Activated B cell treated with CpG ODN at 0.5 μM for 24 hours (primary cell): ENCODE measurements around the gene EVI5. TPM values are rescaled to one million over a fixed set of nuclear protein-coding genes. Genes with fewer than 3 reads are reported as not detected.

Experiments
- ATAC-seq: fragments of 200-7000 bp; cut with Tn5 transposase; one replicate; pipeline ENCODE4 v1.10.0; 2021; ENCODE audit warnings: low read depth, mild to moderate bottlenecking, moderate library complexity
- CTCF ChIA-PET: fragments of 350-600 bp; sonication (Branson Sonifier 250); formaldehyde crosslinking; loops from one replicate; lab custom pipeline; 2021; ENCODE audit warnings: antibody characterized with exemption; lab: Charles Lee
- POLR2A ChIA-PET: fragments of 350-600 bp; sonication (Branson Sonifier 250); formaldehyde crosslinking; loops from one replicate; lab custom pipeline; 2021; ENCODE audit warnings: antibody characterized with exemption; lab: Charles Lee
- DNase-seq: peaks from one replicate; pipeline ENCODE4 v3.0.0; 2022
- H3K27ac Mint-ChIP-seq: one replicate; pipeline ENCODE4 v1.8.0; 2020; ENCODE audit warnings: mixed read lengths
- H3K27me3 Mint-ChIP-seq: one replicate; pipeline ENCODE4 v1.8.0; 2021; ENCODE audit warnings: mixed read lengths
- H3K36me3 Mint-ChIP-seq: one replicate; pipeline ENCODE4 v1.8.0; 2021; ENCODE audit warnings: low read depth, mixed read lengths
- H3K4me1 Mint-ChIP-seq: one replicate; pipeline ENCODE4 v1.8.0; 2021; ENCODE audit warnings: mixed read lengths
- H3K4me3 Mint-ChIP-seq: one replicate; pipeline ENCODE4 v1.8.0; 2020; ENCODE audit warnings: mild to moderate bottlenecking, mixed read lengths
- H3K9me3 Mint-ChIP-seq: one replicate; pipeline ENCODE4 v1.8.0; 2020; ENCODE audit warnings: mixed read lengths
- CTCF ChIP-seq: fragments of 200-600 bp; IDR thresholded peaks from one replicate; pipeline ENCODE4 v1.8.0; 2022; ENCODE audit warnings: antibody characterized with exemption, mild to moderate bottlenecking
- intact Hi-C: fragments of 100-400 bp; cut with micrococcal nuclease; formaldehyde crosslinking; loops from one replicate; pipeline ENCODE4 v1.15.1; 2024
- total RNA-seq: library from RNA; stranded (reverse); gene quantifications from 2 replicates; pipeline ENCODE4 v1.2.3, GENCODE V29; 2022

Gene EVI5
- total RNA-seq, 1 donor from 2014 or later: 27.4 TPM

DNA sequence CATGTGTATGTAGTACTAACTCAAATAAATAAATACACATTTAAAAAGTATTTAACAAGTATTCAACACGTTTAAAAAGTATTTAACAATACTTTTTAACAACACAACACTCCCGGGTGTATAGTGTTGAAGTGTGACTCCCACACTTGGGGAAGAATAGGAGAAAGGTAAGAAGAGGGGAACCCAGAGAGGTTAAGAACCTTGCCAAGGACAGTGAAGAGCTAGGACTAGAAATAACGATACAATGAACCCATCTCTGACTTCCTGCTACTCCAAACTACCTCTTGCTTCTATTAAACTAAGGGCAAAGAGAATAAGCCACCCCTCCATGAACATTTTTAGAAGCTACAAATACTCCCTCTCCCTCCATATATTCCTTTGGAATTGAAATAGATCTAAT is 296.5 kb downstream of the EVI5 start:
- Mint-ChIP-seq H3K27me3 (peaks cover 9% of the 10 kb centered on the region), H3K4me3 (no peak overlapping the region), H3K9me3 (no peaks in the 10 kb centered on the region), H3K36me3 (no peaks in the 10 kb centered on the region), H3K4me1 (peaks cover 13% of the 10 kb centered on the region), H3K27ac (no peak overlapping the region)
- DNase-seq (no peak), ATAC-seq (no peak)
- ChIA-PET CTCF (no interaction called here), POLR2A (no interaction called here)
- intact Hi-C loops: no loop called here
- TF ChIP-seq CTCF: no peak

DNA sequence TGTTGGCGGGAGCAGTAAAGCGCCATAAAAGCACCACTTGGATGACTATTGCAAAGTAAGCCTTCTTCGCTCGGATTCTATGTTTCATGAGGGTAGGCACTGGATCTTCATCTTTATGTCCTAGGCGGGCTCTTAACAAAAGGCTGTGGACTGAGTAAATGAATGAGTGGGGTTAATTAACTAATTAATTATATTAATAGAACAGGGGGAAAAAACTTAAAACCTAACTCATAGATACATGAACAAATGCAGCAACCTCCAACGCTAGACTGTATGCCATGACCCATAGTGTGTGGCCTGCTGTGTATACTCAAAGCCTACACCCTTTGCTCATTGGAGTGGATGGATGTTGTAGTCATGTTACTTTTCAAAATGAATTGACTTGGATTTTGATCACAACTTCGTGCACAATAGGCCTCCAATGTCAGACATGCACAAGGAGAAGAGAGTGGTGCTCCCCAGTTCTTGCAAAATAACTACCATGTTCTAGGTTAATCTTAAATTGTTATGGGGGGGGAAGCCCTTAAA is 297.8 kb downstream of the EVI5 start:
- H3K27me3 Mint-ChIP-seq: peaks cover 14% of the 10 kb centered on the region
- H3K4me1 Mint-ChIP-seq: peaks cover 26% of the 10 kb centered on the region

DNA sequence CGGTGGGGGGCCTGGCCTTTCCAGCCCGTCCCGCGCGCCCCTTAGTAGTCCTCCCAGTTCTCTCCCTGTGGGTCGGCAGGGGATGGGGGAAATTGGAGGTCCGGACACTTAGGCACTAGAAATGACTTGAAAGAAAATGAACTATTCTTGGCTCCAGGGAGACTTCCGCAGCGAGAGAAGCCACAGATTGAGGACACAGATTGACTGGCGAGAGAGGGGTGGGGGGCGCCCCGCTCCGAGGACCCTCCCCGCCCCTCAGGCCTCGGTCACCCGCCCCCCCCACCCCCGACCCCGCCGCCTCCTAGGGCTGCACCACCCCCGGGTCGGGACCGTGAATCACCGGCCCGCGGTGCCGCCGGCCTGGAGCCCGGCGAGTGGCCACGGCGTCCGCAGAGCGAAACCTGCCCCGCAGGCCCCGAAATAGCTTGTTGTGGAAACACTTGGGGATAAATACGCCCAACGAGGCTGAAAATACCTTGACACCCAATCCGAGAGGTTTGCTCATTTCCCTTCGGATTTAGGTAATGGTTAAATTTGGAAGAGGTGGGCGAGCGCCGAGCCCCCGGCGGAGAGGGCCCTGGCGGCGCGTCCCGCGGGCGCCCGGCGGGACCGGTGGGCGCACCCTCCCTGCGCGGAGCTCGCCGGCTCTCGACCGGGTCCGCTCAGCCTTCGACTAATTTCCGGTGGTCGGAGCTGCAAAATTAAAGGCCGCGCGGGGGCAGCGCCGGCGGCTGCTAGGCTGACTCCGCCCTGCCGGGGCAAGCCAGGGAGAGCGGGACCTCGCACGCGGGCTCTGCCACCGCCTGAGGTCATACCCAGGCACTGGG is 298.4 kb downstream of the EVI5 start, which contains the start of gene GFI1:
TSS of gene GFI1 (minus strand) at position 675 of the 827 bp plus-strand sequence. CDS start 3,438 bp downstream, outside the sequence.
- CTCF ChIA-PET: interaction anchor here (0.6 to 2.0 kb wide), 3 partner anchors 13 to 51 kb away, joined by 4 to 5 read pairs (median 5); no protein-coding TSS in a partner anchor
- peaks cover 14% of the 10 kb centered on the region for H3K27me3 Mint-ChIP-seq
- ATAC-seq (peak; percentile 21), DNase-seq (peak; percentile 47)
- no peaks in the 10 kb centered on the region for H3K36me3 Mint-ChIP-seq
- H3K9me3 Mint-ChIP-seq: no peaks in the 10 kb centered on the region
- no peak within 1 kb of the TSS for H3K27ac Mint-ChIP-seq
- peaks cover 27% of the 10 kb centered on the region for H3K4me1 Mint-ChIP-seq
- POLR2A ChIA-PET: interaction anchor here (1.3 to 3.7 kb wide), 2 partner anchors 13 to 51 kb away, joined by 3 to 17 read pairs; no protein-coding TSS in a partner anchor
- peak within 1 kb of the TSS; percentile 90 for H3K4me3 Mint-ChIP-seq
- TF ChIP-seq CTCF: no peak
- intact Hi-C loops: loop anchor here (1.0 to 2.0 kb wide), 4 partner anchors 10 to 176 kb away; no protein-coding TSS in a partner anchor

More for the DNA sequence above, 297.8 kb downstream of the EVI5 start:
- ATAC-seq (no peak), DNase-seq (no peak)
- POLR2A ChIA-PET: interaction anchor here (3.7 kb wide), 1 partner anchor 50 kb away, joined by 17 read pairs; no protein-coding TSS in a partner anchor
- Mint-ChIP-seq H3K27ac (no peak overlapping the region), H3K4me3 (peak overlapping the region; percentile 46), H3K9me3 (no peaks in the 10 kb centered on the region), H3K36me3 (no peaks in the 10 kb centered on the region)
- TF ChIP-seq CTCF: no peak
- intact Hi-C loops: loop anchor here (2.0 kb wide), 1 partner anchor 112 kb away; no protein-coding TSS in a partner anchor
- CTCF ChIA-PET: interaction anchor here (0.6 kb wide), 1 partner anchor 50 kb away, joined by 5 read pairs; no protein-coding TSS in a partner anchor

DNA sequence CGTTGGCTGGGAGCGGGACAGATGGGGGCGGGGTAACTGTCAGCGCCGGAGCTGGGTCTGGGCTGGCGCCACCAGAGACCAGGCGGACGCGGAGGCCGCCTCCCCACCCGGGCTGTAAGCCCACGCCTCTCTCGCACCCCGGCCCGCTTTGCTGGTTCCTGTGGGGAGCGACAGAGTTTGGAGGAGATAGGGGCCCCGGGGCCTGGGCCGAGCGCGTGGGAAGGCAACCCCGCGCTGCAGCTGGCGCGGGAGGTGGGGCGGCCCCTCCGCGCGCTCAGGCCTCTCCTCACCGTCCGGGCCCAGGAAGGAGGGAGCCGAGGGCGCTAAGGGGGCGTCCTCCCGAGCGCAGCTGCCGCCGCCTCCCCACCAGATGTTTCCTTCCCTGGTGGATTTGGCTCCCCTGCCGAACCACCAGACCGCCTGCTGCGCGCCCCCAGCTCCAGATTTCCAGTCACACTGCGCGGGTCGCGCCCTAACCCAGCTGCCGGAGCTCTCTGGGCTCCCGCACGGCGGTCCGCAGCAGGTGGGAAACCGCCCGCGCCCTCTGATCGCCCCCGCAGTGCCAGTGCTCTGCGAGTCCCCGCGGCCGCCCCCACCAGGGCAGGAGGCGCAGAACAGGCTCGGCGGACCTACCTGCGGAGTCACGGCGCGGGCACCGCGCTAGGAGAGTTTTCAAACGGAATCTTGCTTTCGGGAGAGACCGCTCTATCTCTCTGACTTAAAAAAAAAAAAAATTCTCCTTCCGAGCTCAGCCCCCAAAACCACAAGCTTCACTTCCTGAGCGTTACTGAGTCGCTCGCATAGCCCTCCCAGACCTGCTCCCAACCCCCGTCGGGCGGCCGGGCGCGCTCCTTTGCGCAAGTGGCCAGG is 299.3 kb downstream of the EVI5 start:
- intact Hi-C loops: loop anchor here (1.0 to 2.0 kb wide), 5 partner anchors 9 to 187 kb away; partner anchors contain the start of gene GLMN
- peaks cover 14% of the 10 kb centered on the region for H3K27me3 Mint-ChIP-seq
- CTCF ChIA-PET: interaction anchor here (0.5 to 2.0 kb wide), 6 partner anchors 9 to 111 kb away, joined by 3 to 5 read pairs (median 4); no protein-coding TSS in a partner anchor
- peak; percentile 70 for ATAC-seq
- POLR2A ChIA-PET: interaction anchor here (0.6 to 3.7 kb wide), 5 partner anchors 9 to 493 kb away, joined by 3 to 17 read pairs (median 5); no protein-coding TSS in a partner anchor
- H3K27ac Mint-ChIP-seq: no peak overlapping the region
- no peak for TF ChIP-seq CTCF
- peaks cover 27% of the 10 kb centered on the region for H3K4me1 Mint-ChIP-seq
- H3K9me3 Mint-ChIP-seq: no peaks in the 10 kb centered on the region
- no peaks in the 10 kb centered on the region for H3K36me3 Mint-ChIP-seq
- H3K4me3 Mint-ChIP-seq: peak overlapping the region; percentile 90
- peak; percentile 67 for DNase-seq
